HG03460 (cell line): ENCODE data around the gene SLC5A1.

ENCODE experiments used
- ATAC-seq: cut with Tn5 transposase; IDR thresholded peaks from one replicate; pipeline ENCODE4 v1.9.1; 2021; ENCODE audit not compliant: unreplicated experiment

SLC5A1 gene

GRCh38 chr22:32042924-32043323, at the start of gene SLC5A1:
Gene SLC5A1 (plus strand): TSS chr22:32043261. CDS start chr22:32043282, 21 bp downstream.
- no peak for ATAC-seq

GRCh38 chr22:31995046-31995445, 48.0 kb upstream of the SLC5A1 start:
- ATAC-seq: no peak

- no peak for ATAC-seq
Measured at GRCh38 chr22:31995807-31996206, 47.3 kb upstream of the SLC5A1 start.

- ATAC-seq: no peak
Measured at GRCh38 chr22:31998784-31999385, 44.2 kb upstream of the SLC5A1 start.

GRCh38 chr22:32000181-32000580, 42.9 kb upstream of the SLC5A1 start:
- ATAC-seq: no peak

- ATAC-seq: no peak
Measured at GRCh38 chr22:32005453-32005852, 37.6 kb upstream of the SLC5A1 start.

- no peak for ATAC-seq
Measured at GRCh38 chr22:32013200-32013599, 29.9 kb upstream of the SLC5A1 start.

- ATAC-seq: no peak
Measured at GRCh38 chr22:32016081-32016480, 27.0 kb upstream of the SLC5A1 start.

GRCh38 chr22:32018056-32018455, 25.0 kb upstream of the SLC5A1 start:
- ATAC-seq: no peak

GRCh38 chr22:32020117-32020516, 22.9 kb upstream of the SLC5A1 start:
- ATAC-seq: no peak

- no peak for ATAC-seq
Measured at GRCh38 chr22:32021716-32022115, 21.3 kb upstream of the SLC5A1 start.

- no peak for ATAC-seq
Measured at GRCh38 chr22:32023251-32023827, 19.7 kb upstream of the SLC5A1 start.

GRCh38 chr22:32024796-32025195, 18.3 kb upstream of the SLC5A1 start:
- ATAC-seq: no peak

- ATAC-seq: no peak
Measured at GRCh38 chr22:32030518-32031247, 12.4 kb upstream of the SLC5A1 start.

- ATAC-seq: no peak
Measured at GRCh38 chr22:32031466-32031865, 11.6 kb upstream of the SLC5A1 start.

- no peak for ATAC-seq
Measured at GRCh38 chr22:32034275-32034674, 8.8 kb upstream of the SLC5A1 start.

- no peak for ATAC-seq
Measured at GRCh38 chr22:32037236-32037635, 5.8 kb upstream of the SLC5A1 start.

GRCh38 chr22:32040324-32040904, 2.6 kb upstream of the SLC5A1 start:
- ATAC-seq: no peak

- ATAC-seq: no peak
Measured at GRCh38 chr22:32043391-32043790, 330 bp downstream of the SLC5A1 start.

- ATAC-seq: no peak
Measured at GRCh38 chr22:32044477-32044876, 1.4 kb downstream of the SLC5A1 start.

- no peak for ATAC-seq
Measured at GRCh38 chr22:32044913-32045312, 1.9 kb downstream of the SLC5A1 start.

GRCh38 chr22:32048069-32048468, 5.0 kb downstream of the SLC5A1 start:
- ATAC-seq: no peak
